ENCODE data around the gene KRT82. TPM values are rescaled to one million over a fixed set of nuclear protein-coding genes. Genes with fewer than 3 reads are reported as not detected.

KRT82 gene
- total RNA-seq, 5 donors from 2014 or later (not counting 1 experiment from before 2014, with no cell fraction given): not detected

- Mint-ChIP-seq H3K9me3 (no peaks in the 10 kb centered on the region), H3K27me3 (peaks cover 19 to 23% of the 10 kb centered on the region in 2 donors), H3K4me1 (no peaks in the 10 kb centered on the region), H3K36me3 (no peaks in the 10 kb centered on the region), H3K27ac (no peak overlapping the region), H3K4me3 (no peak overlapping the region)
- Histone ChIP-seq H3K4me1 (ENCODE audit: control insufficient read depth in 1 of 2, extremely low read depth in 1 of 2, insufficient read depth in 2 of 2, low read length in 2 of 2) (no peaks in the 10 kb centered on the region), H3K36me3 (ENCODE audit: control insufficient read depth in 2 of 2, extremely low read depth in 1 of 2, insufficient read depth in 1 of 2, low read length in 1 of 2) (no peaks in the 10 kb centered on the region), H3K9me3 (no peaks in the 10 kb centered on the region), H3K27me3 (replicated peaks in 1 of 2; ENCODE audit: control insufficient read depth in 2 of 2, extremely low read depth in 1 of 2, insufficient read depth in 2 of 2, low read length in 1 of 2) (peaks cover 0 to 43% of the 10 kb centered on the region in 2 experiments), H3K4me3 (ENCODE audit: control insufficient read depth in 1 of 2, extremely low read depth in 1 of 2, low read length in 1 of 2) (no peak overlapping the region), H3K27ac (ENCODE audit: low read length) (no peak overlapping the region)
- ChIA-PET POLR2A (no interaction called here), CTCF (no interaction called here)
- DNase-seq (no peak), ATAC-seq (replicated peaks in 1 of 4) (no peak)
- WGBS (ENCODE audit: insufficient coverage): 68% methylated on average over 6 of the region's 6 CpGs
Measured at GRCh38 chr12:52423035-52423434, 16.9 kb upstream of the KRT82 start.

- H3K27me3 ChIP-seq (replicated peaks in 1 of 2; ENCODE audit: control insufficient read depth in 2 of 2, extremely low read depth in 1 of 2, insufficient read depth in 2 of 2, low read length in 1 of 2): peaks cover 0 to 42% of the 10 kb centered on the region in 2 experiments
- no peaks in the 10 kb centered on the region for H3K9me3 ChIP-seq
- Mint-ChIP-seq H3K4me3 (no peak overlapping the region), H3K27me3 (peaks cover 17 to 23% of the 10 kb centered on the region in 2 donors), H3K36me3 (no peaks in the 10 kb centered on the region), H3K27ac (no peak overlapping the region), H3K9me3 (no peaks in the 10 kb centered on the region), H3K4me1 (no peaks in the 10 kb centered on the region)
- no CpG with 5 or more reads among the region's 1 CpG for WGBS (ENCODE audit: insufficient coverage)
- ATAC-seq (replicated peaks in 1 of 4) (no peak), DNase-seq (no peak)
- no peaks in the 10 kb centered on the region for H3K4me1 ChIP-seq (ENCODE audit: control insufficient read depth in 1 of 2, extremely low read depth in 1 of 2, insufficient read depth in 2 of 2, low read length in 2 of 2)
- H3K36me3 ChIP-seq (ENCODE audit: control insufficient read depth in 2 of 2, extremely low read depth in 1 of 2, insufficient read depth in 1 of 2, low read length in 1 of 2): no peaks in the 10 kb centered on the region
- H3K4me3 ChIP-seq (ENCODE audit: control insufficient read depth in 1 of 2, extremely low read depth in 1 of 2, low read length in 1 of 2): no peak overlapping the region
- ChIA-PET CTCF (no interaction called here), POLR2A (no interaction called here)
- no peak overlapping the region for H3K27ac ChIP-seq (ENCODE audit: low read length)
Measured at GRCh38 chr12:52419656-52420055, 13.5 kb upstream of the KRT82 start.

GRCh38 chr12:52418576-52419110, 12.5 kb upstream of the KRT82 start:
- ATAC-seq (replicated peaks in 1 of 4): no peak

GRCh38 chr12:52417740-52418139, 11.6 kb upstream of the KRT82 start:
- Mint-ChIP-seq H3K4me3 (no peak overlapping the region), H3K9me3 (no peaks in the 10 kb centered on the region)

More at GRCh38 chr12:52418576-52419110, 12.5 kb upstream of the KRT82 start:
- Histone ChIP-seq H3K4me3 (ENCODE audit: control insufficient read depth in 1 of 2, extremely low read depth in 1 of 2, low read length in 1 of 2) (no peak overlapping the region), H3K27me3 (replicated peaks in 1 of 2; ENCODE audit: control insufficient read depth in 2 of 2, extremely low read depth in 1 of 2, insufficient read depth in 2 of 2, low read length in 1 of 2) (peaks cover 0 to 32% of the 10 kb centered on the region in 2 experiments), H3K4me1 (ENCODE audit: control insufficient read depth in 1 of 2, extremely low read depth in 1 of 2, insufficient read depth in 2 of 2, low read length in 2 of 2) (no peaks in the 10 kb centered on the region), H3K27ac (ENCODE audit: low read length) (no peak overlapping the region), H3K36me3 (ENCODE audit: control insufficient read depth in 2 of 2, extremely low read depth in 1 of 2, insufficient read depth in 1 of 2, low read length in 1 of 2) (no peaks in the 10 kb centered on the region), H3K9me3 (no peaks in the 10 kb centered on the region)
- WGBS (ENCODE audit: insufficient coverage): 69% methylated on average over 3 of the region's 4 CpGs
- no peaks in the 10 kb centered on the region for H3K9me3 Mint-ChIP-seq
- CTCF ChIA-PET: no interaction called here
- POLR2A ChIA-PET: no interaction called here
- no peaks in the 10 kb centered on the region for H3K36me3 Mint-ChIP-seq
- no peak for DNase-seq
- H3K27me3 Mint-ChIP-seq: peaks cover 12 to 19% of the 10 kb centered on the region in 2 donors
- H3K4me3 Mint-ChIP-seq: no peak overlapping the region
- H3K27ac Mint-ChIP-seq: no peak overlapping the region
- no peaks in the 10 kb centered on the region for H3K4me1 Mint-ChIP-seq

GRCh38 chr12:52416795-52417194, 10.7 kb upstream of the KRT82 start:
- Histone ChIP-seq H3K9me3 (no peaks in the 10 kb centered on the region), H3K27me3 (replicated peaks in 1 of 2; ENCODE audit: control insufficient read depth in 2 of 2, extremely low read depth in 1 of 2, insufficient read depth in 2 of 2, low read length in 1 of 2) (peaks cover 0 to 22% of the 10 kb centered on the region in 2 experiments), H3K4me3 (ENCODE audit: control insufficient read depth in 1 of 2, extremely low read depth in 1 of 2, low read length in 1 of 2) (no peak overlapping the region), H3K27ac (ENCODE audit: low read length) (no peak overlapping the region), H3K36me3 (ENCODE audit: control insufficient read depth in 2 of 2, extremely low read depth in 1 of 2, insufficient read depth in 1 of 2, low read length in 1 of 2) (no peaks in the 10 kb centered on the region), H3K4me1 (ENCODE audit: control insufficient read depth in 1 of 2, extremely low read depth in 1 of 2, insufficient read depth in 2 of 2, low read length in 2 of 2) (no peaks in the 10 kb centered on the region)
- 60% methylated on average over 1 of the region's 1 CpG for whole genome bisulfite sequencing (ENCODE audit: insufficient coverage)
- no peak overlapping the region for H3K27ac Mint-ChIP-seq
- ATAC-seq (replicated peaks in 1 of 4): no peak
- DNase-seq: no peak
- H3K9me3 Mint-ChIP-seq: no peaks in the 10 kb centered on the region
- H3K36me3 Mint-ChIP-seq: no peaks in the 10 kb centered on the region
- H3K27me3 Mint-ChIP-seq: peaks cover 5 to 14% of the 10 kb centered on the region in 2 donors
- H3K4me1 Mint-ChIP-seq: no peaks in the 10 kb centered on the region
- POLR2A ChIA-PET: no interaction called here
- CTCF ChIA-PET: interaction anchor here (0.5 to 0.6 kb wide), 2 partner anchors 463 to 467 kb away, joined by 3 read pairs; no protein-coding TSS in a partner anchor
- no peak overlapping the region for H3K4me3 Mint-ChIP-seq

More at GRCh38 chr12:52417740-52418139, 11.6 kb upstream of the KRT82 start:
- no peak for DNase-seq
- POLR2A ChIA-PET: no interaction called here
- H3K9me3 ChIP-seq: no peaks in the 10 kb centered on the region
- Mint-ChIP-seq H3K27ac (no peak overlapping the region), H3K27me3 (peaks cover 7 to 24% of the 10 kb centered on the region in 2 donors), H3K4me1 (no peaks in the 10 kb centered on the region), H3K36me3 (no peaks in the 10 kb centered on the region)
- WGBS (ENCODE audit: insufficient coverage): 100% methylated on average over 1 of the region's 2 CpGs
- no peak for ATAC-seq (replicated peaks in 1 of 4)
- no peaks in the 10 kb centered on the region for H3K36me3 ChIP-seq (ENCODE audit: control insufficient read depth in 2 of 2, extremely low read depth in 1 of 2, insufficient read depth in 1 of 2, low read length in 1 of 2)
- H3K4me1 ChIP-seq (ENCODE audit: control insufficient read depth in 1 of 2, extremely low read depth in 1 of 2, insufficient read depth in 2 of 2, low read length in 2 of 2): no peaks in the 10 kb centered on the region
- no peak overlapping the region for H3K4me3 ChIP-seq (ENCODE audit: control insufficient read depth in 1 of 2, extremely low read depth in 1 of 2, low read length in 1 of 2)
- CTCF ChIA-PET: no interaction called here
- H3K27me3 ChIP-seq (replicated peaks in 1 of 2; ENCODE audit: control insufficient read depth in 2 of 2, extremely low read depth in 1 of 2, insufficient read depth in 2 of 2, low read length in 1 of 2): peaks cover 0 to 26% of the 10 kb centered on the region in 2 experiments
- H3K27ac ChIP-seq (ENCODE audit: low read length): no peak overlapping the region

GRCh38 chr12:52415870-52416750, 10.0 kb upstream of the KRT82 start:
- H3K27me3 Mint-ChIP-seq: peaks cover 2 to 12% of the 10 kb centered on the region in 2 donors
- no peaks in the 10 kb centered on the region for H3K4me1 ChIP-seq (ENCODE audit: control insufficient read depth in 1 of 2, extremely low read depth in 1 of 2, insufficient read depth in 2 of 2, low read length in 2 of 2)
- peaks cover 0 to 24% of the 10 kb centered on the region in 2 experiments for H3K27me3 ChIP-seq (replicated peaks in 1 of 2; ENCODE audit: control insufficient read depth in 2 of 2, extremely low read depth in 1 of 2, insufficient read depth in 2 of 2, low read length in 1 of 2)
- H3K4me1 Mint-ChIP-seq: no peaks in the 10 kb centered on the region
- H3K4me3 ChIP-seq (ENCODE audit: control insufficient read depth in 1 of 2, extremely low read depth in 1 of 2, low read length in 1 of 2): no peak overlapping the region
- no peaks in the 10 kb centered on the region for H3K9me3 Mint-ChIP-seq
- no peak overlapping the region for H3K27ac ChIP-seq (ENCODE audit: low read length)
- H3K27ac Mint-ChIP-seq: no peak overlapping the region
- no peaks in the 10 kb centered on the region for H3K36me3 ChIP-seq (ENCODE audit: control insufficient read depth in 2 of 2, extremely low read depth in 1 of 2, insufficient read depth in 1 of 2, low read length in 1 of 2)
- ChIA-PET CTCF (interaction anchor here in 1 of 2 donors (0.6 kb wide), 1 partner anchor 464 kb away, joined by 3 read pairs; no protein-coding TSS in a partner anchor), POLR2A (no interaction called here)
- no peaks in the 10 kb centered on the region for H3K36me3 Mint-ChIP-seq
- ATAC-seq (replicated peaks in 1 of 4): no peak
- WGBS (ENCODE audit: insufficient coverage): 75% methylated on average over 9 of the region's 10 CpGs
- DNase-seq: no peak
- no peak overlapping the region for H3K4me3 Mint-ChIP-seq
- H3K9me3 ChIP-seq: no peaks in the 10 kb centered on the region

All from T-cell (primary cell).